Prostate gland (tissue), 2 donors: ENCODE measurements around the gene MCC. TPM values are rescaled to one million over a fixed set of nuclear protein-coding genes. Genes with fewer than 3 reads are reported as not detected.

ENCODE experiments used
- DNase-seq: peaks from one replicate; pipeline ENCODE4 v3.0.0-alpha.2; 2019; ENCODE audit warnings: low spot score
- H3K27ac ChIP-seq, 2 donors: fragments of 200-600 bp; sonication (generic); 2 replicates each; pipeline ENCODE4 v1.5.1; 2017 to 2019
- H3K27me3 ChIP-seq: fragments of 200-600 bp; sonication (generic); replicated peaks from 2 replicates; pipeline ENCODE4 v1.5.1; 2019; ENCODE audit not compliant: insufficient read depth
- H3K36me3 ChIP-seq, 2 donors: fragments of 200-600 bp; sonication (generic); 1 replicate in 1 of 2; 2 replicates in 1 of 2; pipeline versions ENCODE4 v1.5.1 to v1.8.1; 2017 to 2019
- H3K4me1 ChIP-seq: fragments of 200-600 bp; sonication (generic); replicated peaks from 2 replicates; pipeline ENCODE4 v1.5.1; 2019
- H3K4me3 ChIP-seq, 2 donors: fragments of 200-600 bp; sonication (generic); 2 replicates each; pipeline ENCODE4 v1.5.1; 2017 to 2019
- H3K9me3 ChIP-seq: fragments of 200-600 bp; sonication (generic); 2 replicates; pipeline ENCODE4 v1.5.1; 2017
- CTCF ChIP-seq, 4 experiments: fragments of 200-600 bp in 2 of 4; fragments of 450-650 bp in 2 of 4; sonication (generic) in 2 of 4; IDR thresholded peaks; 1 replicate in 3 of 4; 2 replicates in 1 of 4; pipeline ENCODE4 v1.5.1; 2016 to 2019; ENCODE audit warnings: antibody characterized with exemption in 4 of 4, mild to moderate bottlenecking in 2 of 4, moderate library complexity in 2 of 4
- POLR2A ChIP-seq: fragments of 450-650 bp; IDR thresholded peaks from one replicate; pipeline ENCODE4 v1.6.1; 2016; ENCODE audit warnings: antibody characterized with exemption, mild to moderate bottlenecking
- POLR2AphosphoS5 ChIP-seq: sonication (generic); formaldehyde crosslinking; IDR thresholded peaks from one replicate; pipeline ENCODE4 v1.6.1; 2017; ENCODE audit warnings: antibody characterized with exemption
- WGBS: methylation state at CpG from one replicate; pipeline ENCODE4 v1.1.5; 2018; 5-methylcytosine and 5-hydroxymethylcytosine counted together
- intact Hi-C: fragments of 100-400 bp; cut with DNase I; formaldehyde crosslinking; loops from one replicate; pipeline ENCODE4 v1.14.2; 2022
- total RNA-seq, 2 donors: library from RNA; depleted of rRNA; stranded (reverse); fragments of >200 nt; gene quantifications; one replicate each; pipeline ENCODE4 v1.1.0, GENCODE V29; 2016

The MCC gene
- total RNA-seq, 2 donors from 2014 or later = 41.5 to 54.1 TPM

- no peaks in the 10 kb centered on the region for H3K9me3 ChIP-seq
- H3K4me3 ChIP-seq = no peak overlapping the region
- H3K27ac ChIP-seq = no peak overlapping the region
- no peak for DNase-seq
- H3K4me1 ChIP-seq = no peaks in the 10 kb centered on the region
- 78% methylated on average over 5 of the region's 5 CpGs for WGBS
- intact Hi-C loops = no loop called here
- no peaks in the 10 kb centered on the region for H3K36me3 ChIP-seq
- no peak for TF ChIP-seq CTCF (IDR thresholded peaks at IDR 0.05)
- TF ChIP-seq POLR2AphosphoS5 = no peak
- no peak for TF ChIP-seq POLR2A
- H3K27me3 ChIP-seq = no peaks in the 10 kb centered on the region
Measured at GRCh38 chr5:113108485-113108884, 379.8 kb downstream of the MCC start.

DNA sequence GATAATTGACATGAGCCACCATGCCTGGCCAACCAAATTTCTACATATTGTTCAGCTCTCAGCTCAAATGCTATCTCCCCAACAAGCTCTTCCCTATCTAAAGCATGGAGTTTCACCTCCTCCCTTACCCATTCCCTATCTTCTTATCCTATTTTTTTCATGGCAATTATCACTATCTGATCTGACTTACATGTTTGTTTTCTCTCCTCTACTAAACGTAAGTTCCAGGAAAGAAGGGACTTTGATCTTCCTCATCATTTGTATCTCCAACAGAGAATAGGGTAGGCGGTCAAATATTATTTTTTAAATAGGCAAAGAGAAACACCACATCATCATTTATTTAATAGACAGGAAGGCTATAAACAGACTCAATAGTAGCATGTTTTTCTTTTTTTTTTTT, 381.4 kb downstream of the MCC start:
- TF ChIP-seq POLR2AphosphoS5 (no peak), CTCF (IDR thresholded peaks at IDR 0.05) (no peak), POLR2A (no peak)
- Histone ChIP-seq H3K4me3 (no peak overlapping the region), H3K36me3 (peaks cover 0 to 1% of the 10 kb centered on the region in 2 donors), H3K27ac (no peak overlapping the region), H3K4me1 (no peaks in the 10 kb centered on the region), H3K27me3 (no peaks in the 10 kb centered on the region), H3K9me3 (no peaks in the 10 kb centered on the region)
- WGBS = 68% methylated on average over 2 of the region's 2 CpGs
- intact Hi-C loops = no loop called here
- no peak for DNase-seq

- no peak overlapping the region for H3K4me3 ChIP-seq
- 92% methylated on average over 5 of the region's 5 CpGs for WGBS
- peaks cover 0 to 4% of the 10 kb centered on the region in 2 donors for H3K36me3 ChIP-seq
- no peaks in the 10 kb centered on the region for H3K27me3 ChIP-seq
- H3K27ac ChIP-seq = no peak overlapping the region
- no peak for DNase-seq
- H3K4me1 ChIP-seq = no peaks in the 10 kb centered on the region
- intact Hi-C loops = no loop called here
- no peak for TF ChIP-seq POLR2A
- no peak for TF ChIP-seq CTCF (IDR thresholded peaks at IDR 0.05)
- no peak for TF ChIP-seq POLR2AphosphoS5
- no peaks in the 10 kb centered on the region for H3K9me3 ChIP-seq
Measured at GRCh38 chr5:113105693-113106280, 382.5 kb downstream of the MCC start.

- Histone ChIP-seq H3K9me3 (no peaks in the 10 kb centered on the region), H3K27me3 (no peaks in the 10 kb centered on the region), H3K36me3 (peaks cover 0 to 4% of the 10 kb centered on the region in 2 donors), H3K4me1 (no peaks in the 10 kb centered on the region), H3K27ac (no peak overlapping the region), H3K4me3 (no peak overlapping the region)
- no peak for DNase-seq
- intact Hi-C loops = no loop called here
- TF ChIP-seq POLR2A (no peak), CTCF (IDR thresholded peaks at IDR 0.05) (no peak), POLR2AphosphoS5 (no peak)
- WGBS = 90% methylated on average over 3 of the region's 3 CpGs
Measured at GRCh38 chr5:113103330-113103729, 384.9 kb downstream of the MCC start.

GRCh38 chr5:113102121-113102531, 386.1 kb downstream of the MCC start:
- no peak for TF ChIP-seq CTCF (IDR thresholded peaks at IDR 0.05)
- no peak for TF ChIP-seq POLR2A
- TF ChIP-seq POLR2AphosphoS5 = no peak
- intact Hi-C loops = no loop called here
- 71% methylated on average over 1 of the region's 1 CpG for WGBS
- Histone ChIP-seq H3K36me3 (peaks cover 0 to 4% of the 10 kb centered on the region in 2 donors), H3K27ac (no peak overlapping the region), H3K27me3 (no peaks in the 10 kb centered on the region), H3K9me3 (no peaks in the 10 kb centered on the region), H3K4me3 (no peak overlapping the region), H3K4me1 (no peaks in the 10 kb centered on the region)
- no peak for DNase-seq
